HepG2 (cell line): Measurements from ENCODE around the gene ARID5B. TPM values are rescaled to one million over a fixed set of nuclear protein-coding genes. Genes with fewer than 3 reads are reported as not detected.

ENCODE experiments used
- BHLHE40 ChIP-seq: IDR thresholded peaks from 2 replicates; pipeline ENCODE4 v1.6.1; 2011; ENCODE audit warnings: low read length, improper control_type of control experiment
- HNRNPL ChIP-seq: fragments of 200-400 bp; formaldehyde crosslinking; IDR thresholded peaks from 2 replicates; pipeline ENCODE4 v1.6.1; 2017; ENCODE audit warnings: mild to moderate bottlenecking, low read depth, low read length
- KAT7 ChIP-seq: IDR thresholded peaks from 2 replicates; pipeline ENCODE4 v1.6.1; 2018; ENCODE audit warnings: borderline replicate concordance, missing compliant biosample characterization
- KLF12 ChIP-seq: sonication (generic); formaldehyde crosslinking; IDR thresholded peaks from 2 replicates; pipeline ENCODE4 v1.4.0; 2020; ENCODE audit warnings: missing genetic modification reagents, borderline replicate concordance
- MIER2 ChIP-seq: IDR thresholded peaks from 2 replicates; pipeline ENCODE4 v1.6.1; 2016; ENCODE audit warnings: missing biosample characterization, missing genetic modification reagents
- MLXIP ChIP-seq: sonication (generic); formaldehyde crosslinking; IDR thresholded peaks from 2 replicates; pipeline ENCODE4 v1.9.0; 2021; ENCODE audit warnings: missing genetic modification reagents, borderline replicate concordance
- NR2C2 ChIP-seq: sonication (generic); formaldehyde crosslinking; IDR thresholded peaks from 2 replicates; pipeline ENCODE4 v1.4.0; 2020; ENCODE audit warnings: missing genetic modification reagents, mild to moderate bottlenecking, moderate library complexity, borderline replicate concordance
- PCBP1 ChIP-seq: fragments of 200-400 bp; formaldehyde crosslinking; IDR thresholded peaks from 2 replicates; pipeline ENCODE4 v1.6.1; 2017; ENCODE audit warnings: mild to moderate bottlenecking, low read depth, low read length, borderline replicate concordance
- PLRG1 ChIP-seq: fragments of 450-650 bp; conservative IDR thresholded peaks from 2 replicates; pipeline ENCODE4 v1.6.1; 2016
- ZMAT5 ChIP-seq: sonication (generic); formaldehyde crosslinking; IDR thresholded peaks from 2 replicates; pipeline ENCODE4 v1.5.0; 2020; ENCODE audit warnings: mild to moderate bottlenecking, low read depth, missing genetic modification reagents, borderline replicate concordance
- ZNF160 ChIP-seq: sonication (generic); formaldehyde crosslinking; IDR thresholded peaks from 2 replicates; pipeline ENCODE4 v1.8.0; 2022; ENCODE audit warnings: mild to moderate bottlenecking, inconsistent platforms, missing genetic modification reagents
- ZNF800 ChIP-seq: sonication (generic); formaldehyde crosslinking; IDR thresholded peaks from 2 replicates; pipeline ENCODE4 v1.4.0; 2020; ENCODE audit warnings: missing genetic modification reagents
- ZNF883 ChIP-seq: sonication (generic); formaldehyde crosslinking; IDR thresholded peaks from 2 replicates; pipeline ENCODE4 v1.5.1; 2020; ENCODE audit warnings: mild to moderate bottlenecking, missing genetic modification reagents; ENCODE audit errors: not compliant biosample characterization
- polyA plus RNA-seq, 8 experiments: library from polyadenylated mRNA; depleted of rRNA in 3 of 8; stranded (reverse) in 7 of 8; unstranded in 1 of 8; fragments of >200 nt; fragmentation: Illumina TruSeq in 4 of 8; extraction: Trizol in 4 of 8; gene quantifications; 2 replicates each; pipeline versions ENCODE4 v1.2.1 to v1.2.3, GENCODE V29; 2011 to 2016; ENCODE audit warnings: low read depth in 4 of 8, missing spikeins in 1 of 8, mixed read lengths in 1 of 8; ENCODE audit not compliant: insufficient read depth in 1 of 8
- total RNA-seq, 5 experiments: library from RNA; depleted of rRNA; stranded (reverse); fragments of >200 nt; fragmentation: Illumina TruSeq; extraction: Trizol; gene quantifications; 2 replicates each; pipeline ENCODE4 v1.2.3, GENCODE V29; 2016; ENCODE audit warnings: low read depth in 1 of 5
- TF ChIP-seq, protein P1 (sequence below): sonication (generic); formaldehyde crosslinking; IDR thresholded peaks from 2 replicates; pipeline ENCODE4 v1.4.0; 2020; ENCODE audit warnings: missing genetic modification reagents
- TF ChIP-seq, protein P2 (sequence below): IDR thresholded peaks from 2 replicates; pipeline ENCODE4 v1.6.1; 2016
- TF ChIP-seq, protein P3 (sequence below): sonication (generic); formaldehyde crosslinking; IDR thresholded peaks from 2 replicates; pipeline ENCODE4 v1.4.0; 2020; ENCODE audit warnings: mild to moderate bottlenecking, missing genetic modification reagents

The ARID5B gene
- total and polyA plus RNA-seq, 2 of the 13 experiments (the other 11 are each of a cell fraction or from before 2014, with no cell fraction given): 6.2 to 21.1 TPM

DNA sequence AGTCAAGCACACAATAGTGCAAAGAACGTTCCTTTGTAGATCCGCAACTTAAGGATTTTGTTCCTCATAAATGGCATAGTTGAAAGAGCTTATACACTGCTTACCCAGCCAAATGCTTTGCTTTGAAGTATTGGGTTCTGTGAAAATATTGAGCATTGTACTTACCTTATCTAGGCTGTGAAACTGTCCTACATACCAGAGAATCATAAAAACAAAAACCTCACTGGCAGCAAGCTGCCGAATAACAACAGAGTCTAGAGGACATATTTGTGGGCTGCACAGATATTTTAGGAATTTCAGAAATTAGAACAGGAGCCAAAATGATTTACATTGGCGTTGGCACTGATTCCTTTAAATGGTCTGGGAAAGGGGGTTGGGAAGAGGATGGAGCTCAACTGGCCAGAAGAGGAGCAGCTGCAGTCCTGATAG, 192.4 kb downstream of the ARID5B start (continued):
- TF ChIP-seq, protein P1, sequence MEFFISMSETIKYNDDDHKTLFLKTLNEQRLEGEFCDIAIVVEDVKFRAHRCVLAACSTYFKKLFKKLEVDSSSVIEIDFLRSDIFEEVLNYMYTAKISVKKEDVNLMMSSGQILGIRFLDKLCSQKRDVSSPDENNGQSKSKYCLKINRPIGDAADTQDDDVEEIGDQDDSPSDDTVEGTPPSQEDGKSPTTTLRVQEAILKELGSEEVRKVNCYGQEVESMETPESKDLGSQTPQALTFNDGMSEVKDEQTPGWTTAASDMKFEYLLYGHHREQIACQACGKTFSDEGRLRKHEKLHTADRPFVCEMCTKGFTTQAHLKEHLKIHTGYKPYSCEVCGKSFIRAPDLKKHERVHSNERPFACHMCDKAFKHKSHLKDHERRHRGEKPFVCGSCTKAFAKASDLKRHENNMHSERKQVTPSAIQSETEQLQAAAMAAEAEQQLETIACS: no peak
- TF ChIP-seq ZMAT5 (CRISPR knock-in tag): no peak
- TF ChIP-seq NR2C2 (CRISPR knock-in tag): 0 out of 2 replicates have a peak, but pooled peaks have one; percentile 20
- no peak for TF ChIP-seq KLF12 (CRISPR knock-in tag)
- no peak for TF ChIP-seq ZNF800 (CRISPR knock-in tag)
- TF ChIP-seq HNRNPL: no peak
- TF ChIP-seq KAT7 (CRISPR knock-in tag): no peak
- TF ChIP-seq ZNF160 (CRISPR knock-in tag): no peak
- no peak for TF ChIP-seq PLRG1
- TF ChIP-seq MLXIP (CRISPR knock-in tag): no peak
- TF ChIP-seq MIER2: no peak
- TF ChIP-seq PCBP1: no peak
- TF ChIP-seq, protein P2, sequence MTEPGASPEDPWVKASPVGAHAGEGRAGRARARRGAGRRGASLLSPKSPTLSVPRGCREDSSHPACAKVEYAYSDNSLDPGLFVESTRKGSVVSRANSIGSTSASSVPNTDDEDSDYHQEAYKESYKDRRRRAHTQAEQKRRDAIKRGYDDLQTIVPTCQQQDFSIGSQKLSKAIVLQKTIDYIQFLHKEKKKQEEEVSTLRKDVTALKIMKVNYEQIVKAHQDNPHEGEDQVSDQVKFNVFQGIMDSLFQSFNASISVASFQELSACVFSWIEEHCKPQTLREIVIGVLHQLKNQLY (CRISPR knock-in tag): no peak
- no peak for TF ChIP-seq ZNF883 (CRISPR knock-in tag)
- no peak for TF ChIP-seq BHLHE40
- TF ChIP-seq, protein P3, sequence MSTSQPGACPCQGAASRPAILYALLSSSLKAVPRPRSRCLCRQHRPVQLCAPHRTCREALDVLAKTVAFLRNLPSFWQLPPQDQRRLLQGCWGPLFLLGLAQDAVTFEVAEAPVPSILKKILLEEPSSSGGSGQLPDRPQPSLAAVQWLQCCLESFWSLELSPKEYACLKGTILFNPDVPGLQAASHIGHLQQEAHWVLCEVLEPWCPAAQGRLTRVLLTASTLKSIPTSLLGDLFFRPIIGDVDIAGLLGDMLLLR (CRISPR knock-in tag): no peak
